ENCODE results near the gene DCTN5.

Gene DCTN5

DNA sequence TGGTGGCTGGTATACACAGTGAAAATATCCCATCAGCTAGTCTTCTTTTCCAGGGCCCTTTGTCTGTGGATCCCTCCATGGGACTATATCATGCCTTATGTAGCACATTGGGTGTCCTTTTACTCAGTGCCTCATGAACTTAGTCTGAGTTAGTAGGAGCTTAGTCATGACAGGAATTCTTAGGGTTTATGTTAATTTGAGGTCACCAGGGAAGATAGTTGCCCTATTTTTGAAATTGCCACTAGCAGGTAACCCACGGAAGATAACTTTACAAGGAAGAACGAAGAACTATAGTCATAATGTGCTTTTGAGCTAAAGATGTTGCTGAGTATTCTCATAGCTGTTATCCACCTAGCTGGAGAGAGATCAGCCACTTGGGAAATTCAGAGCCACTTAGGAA is 22.7 kb downstream of the DCTN5 start:
- no peak for DNase-seq (ENCODE audit: low read depth in 2 of 2)

DNA sequence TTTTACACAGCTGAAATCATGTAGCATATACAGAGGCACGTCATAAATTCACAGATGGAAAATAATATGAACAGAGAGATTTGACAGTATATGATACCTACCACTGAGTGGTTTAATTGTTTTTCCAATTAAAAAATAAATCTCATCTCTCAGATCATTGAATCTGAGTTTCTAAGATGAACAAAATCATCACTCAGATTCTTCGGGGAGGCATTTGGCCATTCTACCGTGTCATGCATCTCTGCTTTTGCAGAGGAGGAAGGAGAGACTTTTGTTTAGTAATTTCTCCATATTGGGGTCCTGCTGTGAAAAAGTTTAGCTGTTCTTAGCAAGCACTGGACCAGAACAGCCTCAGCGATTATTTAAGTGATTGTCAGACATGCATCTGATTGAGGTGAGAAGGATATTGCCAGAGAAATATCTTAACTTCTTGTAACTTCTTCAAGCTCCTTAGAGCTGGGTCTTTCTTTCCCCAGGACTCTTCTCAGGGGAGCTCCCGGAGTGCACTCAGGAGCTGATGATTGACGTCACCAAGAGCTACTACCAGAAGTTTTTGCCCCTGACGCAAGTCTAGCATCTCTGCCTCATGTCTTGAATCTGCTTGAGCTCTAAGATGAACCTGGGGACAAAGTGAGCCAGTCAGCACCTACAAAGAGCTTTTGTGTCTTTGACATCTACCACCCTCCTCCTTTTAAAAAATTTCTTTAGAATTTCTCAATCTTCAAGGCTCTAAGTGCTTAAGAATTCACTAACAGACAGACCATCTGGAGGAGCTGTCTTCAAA is 25.5 kb downstream of the DCTN5 start:
- no peak for DNase-seq (ENCODE audit: low read depth in 2 of 2)

GRCh38 chr16:23667355-23667659 is 26.0 kb downstream of the DCTN5 start:
- DNase-seq (ENCODE audit: low read depth in 2 of 2) = no peak

GRCh38 chr16:23668225-23668624 is 27.0 kb downstream of the DCTN5 start:
- DNase-seq (ENCODE audit: low read depth in 2 of 2) = no peak

DNA sequence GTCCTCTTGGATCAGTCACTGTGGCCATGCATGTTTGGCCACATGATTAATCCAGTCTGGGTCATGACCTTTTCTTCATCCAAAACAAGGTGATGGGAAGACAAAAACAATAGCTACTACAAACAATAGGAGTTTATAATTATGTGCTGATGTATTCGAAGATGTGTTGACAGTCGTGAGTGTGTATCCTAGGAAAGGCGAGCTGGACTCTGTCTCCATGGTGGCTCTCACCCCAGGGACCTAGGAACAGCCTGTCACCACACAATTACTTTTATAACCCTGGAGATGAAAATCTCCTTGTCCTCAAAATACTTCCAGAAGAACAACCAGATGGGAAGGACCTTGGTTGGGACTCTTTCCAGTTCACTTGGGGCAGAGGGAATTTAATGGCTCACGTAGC is 27.6 kb downstream of the DCTN5 start:
- DNase-seq (ENCODE audit: low read depth in 2 of 2) = no peak

- no peak for DNase-seq (ENCODE audit: low read depth in 2 of 2)
Measured at GRCh38 chr16:23670137-23670776, 29.0 kb downstream of the DCTN5 start.

- no peak for DNase-seq (ENCODE audit: low read depth in 2 of 2)
Measured at GRCh38 chr16:23673971-23674614, 32.8 kb downstream of the DCTN5 start.

- DNase-seq (ENCODE audit: low read depth in 2 of 2) = no peak
Measured at GRCh38 chr16:23676924-23677480, 35.7 kb downstream of the DCTN5 start.

DNA sequence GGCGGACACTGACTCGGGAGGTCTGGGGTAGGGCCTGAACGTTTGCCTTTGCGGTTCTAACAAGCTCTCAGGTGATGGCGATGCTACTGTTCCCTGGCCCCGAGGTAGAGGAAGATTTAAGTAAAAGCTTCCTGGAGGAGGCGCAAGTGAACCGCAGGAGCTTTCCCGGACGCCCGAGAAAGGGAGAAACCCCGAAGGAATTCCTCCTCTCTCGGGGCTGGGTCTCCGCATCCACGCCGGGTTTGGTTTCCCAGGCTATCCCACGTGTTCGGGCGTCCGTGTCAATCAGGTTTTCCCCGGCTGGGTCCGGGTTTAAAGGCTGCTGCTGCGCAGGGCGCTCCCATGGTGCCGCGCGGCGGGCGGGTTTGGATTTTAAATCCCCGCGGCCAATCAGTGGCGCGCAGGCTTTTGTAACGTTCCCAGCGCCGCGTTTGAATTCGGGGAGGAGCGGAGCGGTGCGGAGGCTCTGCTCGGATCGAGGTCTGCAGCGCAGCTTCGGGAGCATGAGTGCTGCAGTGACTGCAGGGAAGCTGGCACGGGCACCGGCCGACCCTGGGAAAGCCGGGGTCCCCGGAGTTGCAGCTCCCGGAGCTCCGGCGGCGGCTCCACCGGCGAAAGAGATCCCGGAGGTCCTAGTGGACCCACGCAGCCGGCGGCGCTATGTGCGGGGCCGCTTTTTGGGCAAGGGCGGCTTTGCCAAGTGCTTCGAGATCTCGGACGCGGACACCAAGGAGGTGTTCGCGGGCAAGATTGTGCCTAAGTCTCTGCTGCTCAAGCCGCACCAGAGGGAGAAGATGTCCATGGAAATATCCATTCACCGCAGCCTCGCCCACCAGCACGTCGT is 37.4 kb downstream of the DCTN5 start, which contains the start of gene PLK1:
Gene PLK1, plus strand, starts transcription at position 460 of the 844 bp plus-strand sequence. Its CDS starts 44 bp downstream, at position 504.
- peak; percentile 16 to 33 for DNase-seq (ENCODE audit: low read depth in 2 of 2)

DNA sequence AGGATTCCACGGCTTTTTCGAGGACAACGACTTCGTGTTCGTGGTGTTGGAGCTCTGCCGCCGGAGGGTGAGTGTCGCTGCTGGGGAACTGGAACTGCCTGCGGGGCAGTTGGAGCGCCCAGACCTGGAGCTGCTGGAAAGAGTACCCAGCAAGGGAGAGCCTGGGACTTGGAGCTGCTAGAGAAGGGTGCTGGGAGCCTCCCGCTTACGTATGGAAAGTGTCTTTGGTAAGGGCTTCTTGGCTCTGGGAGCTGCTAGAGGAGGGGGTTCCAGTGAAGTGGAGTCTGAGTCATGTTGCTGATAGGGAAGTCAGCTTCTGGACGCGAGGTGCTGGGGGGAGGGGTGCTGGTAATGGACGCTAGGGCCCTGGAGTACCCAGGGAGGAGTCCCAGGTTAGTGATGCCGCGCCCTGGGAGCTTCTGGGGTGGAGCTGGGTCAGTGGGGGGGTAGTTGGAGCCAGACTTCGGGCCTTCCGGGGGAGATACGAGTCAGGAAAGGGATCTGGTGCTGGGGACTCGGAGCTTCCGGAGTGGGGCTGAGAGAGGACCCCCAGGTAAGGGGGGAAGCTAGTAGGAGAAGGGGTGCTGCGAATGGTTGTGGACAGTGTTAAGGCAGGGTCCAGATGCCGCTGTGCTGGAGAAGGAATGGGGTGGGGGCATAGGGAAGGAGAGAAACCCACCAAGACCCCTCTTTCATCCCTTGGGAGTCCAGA is 38.2 kb downstream of the DCTN5 start:
- DNase-seq (ENCODE audit: low read depth in 2 of 2) = no peak

DNA sequence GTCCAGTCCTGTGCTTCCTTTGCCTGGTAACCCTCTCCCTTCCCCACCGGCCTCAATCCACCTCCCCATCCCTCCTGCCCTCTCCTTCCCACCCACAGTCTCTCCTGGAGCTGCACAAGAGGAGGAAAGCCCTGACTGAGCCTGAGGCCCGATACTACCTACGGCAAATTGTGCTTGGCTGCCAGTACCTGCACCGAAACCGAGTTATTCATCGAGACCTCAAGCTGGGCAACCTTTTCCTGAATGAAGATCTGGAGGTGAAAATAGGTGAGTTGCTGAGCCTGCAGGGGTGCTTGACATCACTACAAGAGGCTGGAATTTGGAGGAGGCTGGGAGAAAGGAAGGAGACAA is 38.7 kb downstream of the DCTN5 start:
- no peak for DNase-seq (ENCODE audit: low read depth in 2 of 2)

GRCh38 chr16:23682181-23682580 is 40.9 kb downstream of the DCTN5 start:
- no peak for DNase-seq (ENCODE audit: low read depth in 2 of 2)

DNA sequence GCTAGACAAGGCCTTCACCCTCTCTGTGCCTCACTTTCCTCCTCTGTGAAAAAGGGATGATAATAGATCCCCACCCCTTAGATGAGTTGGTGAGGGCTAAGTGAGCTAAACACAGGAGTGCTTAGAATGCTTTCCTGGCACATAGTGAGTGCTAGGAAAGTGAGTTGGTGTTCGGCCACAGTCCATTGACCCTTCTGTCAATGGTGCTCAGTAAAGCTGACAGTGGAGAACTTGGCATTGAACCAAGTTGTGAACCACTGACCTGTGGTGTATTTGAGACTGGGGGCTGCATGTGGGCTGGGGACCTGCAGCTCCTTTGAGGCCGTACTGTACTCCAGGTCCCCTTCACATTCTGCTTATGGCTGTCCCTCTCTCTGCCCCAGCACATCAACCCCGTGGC is 42.2 kb downstream of the DCTN5 start:
- no peak for DNase-seq (ENCODE audit: low read depth in 2 of 2)

DNA sequence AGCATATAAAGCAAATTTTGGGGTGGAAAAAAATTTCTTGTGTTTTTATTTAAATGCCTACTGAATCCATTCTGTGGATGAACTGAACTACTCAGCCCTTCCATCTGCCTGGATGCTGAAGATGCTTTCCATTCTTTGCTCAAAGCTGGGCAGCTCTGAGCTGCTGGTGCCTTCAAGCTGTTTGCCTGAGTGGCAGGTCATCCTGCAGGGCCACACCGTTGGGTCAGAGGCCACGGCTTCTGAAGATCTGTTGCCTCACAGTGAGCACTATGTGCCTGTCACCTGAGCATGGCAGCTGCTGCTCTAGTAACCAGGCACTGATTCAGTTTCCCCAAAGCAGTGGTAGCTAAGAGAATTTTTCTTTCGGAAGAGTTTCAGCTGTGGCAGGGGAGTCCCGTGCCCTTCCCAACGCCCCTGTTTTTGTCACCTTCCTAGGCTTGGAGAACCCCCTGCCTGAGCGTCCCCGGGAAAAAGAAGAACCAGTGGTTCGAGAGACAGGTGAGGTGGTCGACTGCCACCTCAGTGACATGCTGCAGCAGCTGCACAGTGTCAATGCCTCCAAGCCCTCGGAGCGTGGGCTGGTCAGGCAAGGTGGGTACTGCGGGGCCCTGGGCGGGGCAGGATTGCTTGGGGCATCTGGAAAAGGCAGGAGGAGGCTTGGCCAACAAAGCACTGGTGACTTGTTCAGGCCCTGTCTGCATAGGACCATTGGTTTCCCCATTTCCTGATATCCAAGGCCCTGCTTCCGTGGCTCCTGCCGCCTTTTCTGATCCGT is 46.0 kb downstream of the DCTN5 start:
- DNase-seq (ENCODE audit: low read depth in 2 of 2) = no peak

GRCh38 chr16:23689442-23690187 is 48.3 kb downstream of the DCTN5 start:
- no peak for DNase-seq (ENCODE audit: low read depth in 2 of 2)

DNA sequence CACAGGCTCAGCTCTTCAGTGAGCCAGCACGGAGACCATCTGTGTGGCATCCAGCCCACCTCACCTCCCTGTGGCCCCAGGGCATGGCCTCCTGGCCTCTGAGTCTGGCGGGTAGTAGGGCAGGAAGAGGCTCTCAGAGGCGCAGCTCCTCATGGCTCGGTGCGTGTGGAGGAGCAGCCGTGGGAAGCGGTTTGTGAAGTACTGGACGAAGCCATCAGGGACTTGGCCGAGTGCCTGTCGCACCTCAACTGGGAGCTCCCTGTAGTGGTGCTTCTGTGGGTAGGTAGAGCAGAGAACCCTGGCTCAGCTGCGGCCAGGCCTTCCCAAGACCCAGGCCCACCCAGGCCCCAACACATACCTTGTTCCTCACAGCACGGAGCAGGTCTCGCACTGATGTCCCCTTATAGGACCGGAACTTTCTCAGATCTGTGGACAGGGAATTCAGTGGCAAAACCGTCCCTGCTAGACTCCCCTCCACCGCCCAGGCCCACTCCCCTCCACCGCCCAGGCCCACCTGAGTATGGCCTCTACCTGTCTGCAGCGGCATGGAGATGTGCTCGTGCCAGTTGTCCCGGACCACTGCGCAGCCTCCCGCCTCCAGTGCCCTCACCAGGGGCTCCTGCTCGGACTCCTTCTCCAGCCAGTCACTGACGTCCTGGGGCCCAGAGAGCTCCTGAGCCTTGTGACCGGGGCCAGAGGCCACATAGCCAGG is 49.7 kb downstream of the DCTN5 start:
- DNase-seq (ENCODE audit: low read depth in 2 of 2) = no peak

GRCh38 chr16:23691483-23692189 is 50.4 kb downstream of the DCTN5 start:
- no peak for DNase-seq (ENCODE audit: low read depth in 2 of 2)

DNA sequence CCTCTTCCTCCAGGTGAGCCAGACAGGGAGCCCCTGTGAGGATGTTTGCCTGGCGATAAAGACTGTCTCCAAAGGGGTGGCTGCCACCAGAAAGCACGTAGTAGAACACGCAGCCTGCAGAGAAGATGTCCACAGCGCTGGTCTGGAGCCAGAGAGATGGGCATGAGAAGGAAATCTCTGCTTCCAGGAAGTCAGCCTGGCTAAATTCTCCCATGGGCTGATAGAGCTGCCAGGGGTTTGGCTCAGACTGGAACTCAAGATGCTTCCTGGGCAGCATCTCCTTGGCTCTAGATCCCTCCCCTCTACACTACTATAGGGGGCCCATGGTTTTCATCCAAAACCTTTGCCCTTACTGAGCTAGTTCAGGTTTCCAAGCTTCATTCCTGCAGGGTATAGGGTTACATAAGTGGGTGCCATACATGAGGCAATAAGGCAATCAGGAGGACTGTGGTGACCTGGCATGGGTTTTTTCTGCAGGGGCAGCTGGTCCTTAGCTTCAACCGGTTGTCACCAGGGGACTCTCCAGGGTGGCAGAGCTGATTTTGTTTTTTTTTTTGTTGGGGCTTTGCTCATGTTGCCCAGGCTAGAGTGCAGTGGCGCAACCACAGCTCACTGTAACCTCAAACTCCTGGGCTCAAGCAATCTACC is 51.0 kb downstream of the DCTN5 start:
- no peak for DNase-seq (ENCODE audit: low read depth in 2 of 2)
